ENCODE results near the gene KRTAP23-1.
A peak's percentile ranks its signal among the peaks of the same experiment; 100 is the strongest.

KRTAP23-1 gene

DNA sequence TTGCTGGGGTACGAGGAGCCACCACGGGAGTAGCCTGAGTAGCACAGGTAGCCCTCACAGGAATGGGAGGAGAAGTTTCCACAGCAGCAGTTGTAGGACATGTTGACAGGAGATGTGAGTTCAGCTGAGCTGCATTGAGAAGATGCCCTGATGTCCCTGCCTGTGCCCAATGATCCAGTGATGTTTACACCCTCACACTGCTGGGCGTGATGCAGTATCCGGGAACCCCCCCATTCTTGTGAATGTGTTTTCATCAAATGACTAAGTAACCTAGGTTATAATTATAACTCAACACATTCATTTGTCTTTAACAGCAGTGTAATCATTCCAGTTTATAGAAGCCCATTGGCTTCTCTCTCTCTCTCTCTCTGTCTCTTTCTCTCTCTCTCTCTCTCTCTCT, at the start of gene KRTAP23-1:
TSS of gene KRTAP23-1 (minus strand) at position 101 of the 400 bp plus-strand sequence. CDS start at position 101, 0 bp downstream.
- DNase-seq = no peak

GRCh38 chr21:30395731-30396130, 47.3 kb upstream of the KRTAP23-1 start, which contains the start of gene KRTAP13-1:
KRTAP13-1 (plus strand) TSS chr21:30396031; CDS start chr21:30396087, 56 bp downstream.
- no peak for DNase-seq

GRCh38 chr21:30391492-30392025, 43.2 kb upstream of the KRTAP23-1 start:
- no peak for DNase-seq

- no peak for DNase-seq
Measured at GRCh38 chr21:30382201-30382600, 33.8 kb upstream of the KRTAP23-1 start.

DNA sequence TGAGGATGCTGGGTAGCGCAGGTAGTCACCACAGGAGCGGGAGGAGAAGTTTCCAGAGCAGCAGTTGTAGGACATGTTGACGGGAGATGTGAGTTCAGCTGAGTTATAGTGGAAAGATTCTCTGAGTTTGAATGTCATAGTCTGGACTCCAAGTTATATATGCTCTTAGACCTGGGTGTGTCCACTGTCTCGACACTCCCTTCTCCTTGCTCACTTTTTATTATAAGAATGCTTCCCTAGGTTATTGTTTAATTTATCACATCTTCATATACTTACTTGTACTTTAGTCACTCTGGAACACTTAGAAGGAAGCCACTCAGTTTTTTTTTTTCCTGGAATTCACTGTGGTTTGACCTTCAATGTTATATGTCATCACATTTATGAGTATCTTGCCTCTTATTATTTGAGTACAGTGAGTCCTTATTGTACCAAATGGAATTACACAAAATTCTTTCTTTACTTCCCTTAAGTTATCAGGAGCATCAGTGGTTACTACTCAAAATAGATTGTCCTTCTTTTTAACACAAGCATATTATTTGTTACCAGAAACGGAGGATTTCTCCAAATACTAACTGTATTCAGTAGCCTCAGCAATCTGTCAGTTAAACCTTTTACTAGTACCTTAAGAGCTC, 23.8 kb upstream of the KRTAP23-1 start, which contains the start of gene KRTAP13-2:
TSS of gene KRTAP13-2 (minus strand) at position 133 of the 632 bp plus-strand sequence. CDS start at position 75, 58 bp downstream.
- DNase-seq = no peak

DNA sequence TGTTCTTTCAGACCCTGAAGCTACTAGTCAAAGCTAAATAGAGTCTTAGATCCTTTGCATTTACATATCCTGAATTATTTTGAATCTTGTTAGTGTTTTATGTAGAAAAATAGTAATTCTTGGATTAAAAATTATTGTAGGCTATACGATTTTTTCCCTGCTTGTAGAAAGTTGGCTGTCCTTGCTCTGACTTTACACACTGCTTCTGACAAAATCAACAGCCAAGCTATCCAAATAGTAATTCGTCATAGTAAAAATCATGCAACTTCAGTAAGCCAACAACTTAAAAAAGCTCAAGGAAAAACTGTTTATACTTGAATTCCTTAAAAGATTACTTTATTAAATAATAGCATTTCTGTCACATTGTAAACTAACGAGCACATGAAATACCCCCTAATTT, 7.5 kb upstream of the KRTAP23-1 start:
- DNase-seq = no peak

DNA sequence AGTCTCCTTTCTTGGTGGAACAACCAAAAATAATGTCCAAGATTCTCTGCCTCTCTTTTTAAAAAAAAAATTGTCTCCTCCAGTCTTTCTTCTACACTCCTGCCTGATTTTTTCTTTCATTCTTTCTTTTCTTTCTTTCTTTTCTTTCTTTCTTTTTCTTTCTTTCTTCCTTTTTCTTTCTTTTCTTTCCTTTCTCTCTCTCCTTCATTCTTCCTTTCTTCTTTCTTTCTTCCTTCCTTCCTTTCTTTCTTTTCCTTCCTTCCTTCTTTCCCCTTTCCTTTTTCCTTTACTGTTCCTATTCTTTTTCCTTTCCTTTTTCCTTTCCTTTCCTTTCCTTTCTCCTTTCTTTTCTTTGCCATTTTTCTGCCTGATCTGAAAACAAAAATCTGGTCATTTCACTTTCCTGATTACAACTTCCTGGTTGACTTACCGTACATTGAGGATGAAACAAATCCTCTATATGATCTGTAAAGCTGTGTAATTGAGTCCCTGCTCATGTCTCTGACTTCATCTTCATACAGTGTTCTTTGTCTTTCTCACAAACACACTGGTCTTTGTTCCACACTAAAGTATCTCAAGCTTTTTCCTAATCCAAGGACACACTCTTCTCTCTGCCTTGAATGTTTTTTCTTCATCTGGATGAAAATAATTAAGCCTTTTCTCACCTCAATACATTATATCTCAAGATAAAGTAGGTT, 6.1 kb upstream of the KRTAP23-1 start:
- no peak for DNase-seq

DNA sequence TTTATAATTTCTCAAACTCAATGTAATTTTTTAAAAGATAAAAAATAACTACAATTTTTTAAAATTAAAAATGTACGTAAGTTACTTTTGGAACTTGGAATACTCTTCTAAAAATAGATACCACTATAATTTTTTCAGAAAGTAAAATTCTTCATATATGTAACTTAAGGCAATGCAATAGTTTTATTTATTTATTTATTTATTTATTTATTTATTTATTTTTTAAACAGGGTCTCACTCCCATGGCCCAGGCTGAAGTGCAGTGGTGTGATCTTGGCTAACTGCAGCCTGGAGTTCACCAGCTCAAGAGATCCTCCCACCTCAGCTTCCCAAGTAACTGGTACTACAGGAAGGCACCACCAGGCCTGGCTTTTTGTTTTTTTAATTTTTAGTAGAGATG, 3.1 kb upstream of the KRTAP23-1 start:
- no peak for DNase-seq

DNA sequence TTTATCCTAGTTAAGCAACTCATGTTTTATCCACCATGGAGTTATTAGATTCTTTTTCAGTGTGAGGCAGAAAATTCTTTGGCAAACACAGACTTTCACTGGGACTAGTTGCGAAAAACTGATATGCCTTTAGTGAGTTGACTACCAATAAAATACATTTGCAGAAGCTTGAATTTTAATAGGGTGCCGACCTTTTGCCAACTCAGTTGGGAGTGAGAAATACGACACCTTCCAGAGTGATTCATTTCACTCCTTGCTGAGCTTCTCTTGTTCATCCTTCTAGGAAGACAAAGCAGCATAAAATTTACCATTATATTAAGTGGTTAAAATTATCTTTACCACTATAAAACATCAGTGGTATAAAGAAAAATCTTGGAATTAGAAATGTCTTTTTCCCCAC, 1.2 kb upstream of the KRTAP23-1 start:
- DNase-seq = no peak

DNA sequence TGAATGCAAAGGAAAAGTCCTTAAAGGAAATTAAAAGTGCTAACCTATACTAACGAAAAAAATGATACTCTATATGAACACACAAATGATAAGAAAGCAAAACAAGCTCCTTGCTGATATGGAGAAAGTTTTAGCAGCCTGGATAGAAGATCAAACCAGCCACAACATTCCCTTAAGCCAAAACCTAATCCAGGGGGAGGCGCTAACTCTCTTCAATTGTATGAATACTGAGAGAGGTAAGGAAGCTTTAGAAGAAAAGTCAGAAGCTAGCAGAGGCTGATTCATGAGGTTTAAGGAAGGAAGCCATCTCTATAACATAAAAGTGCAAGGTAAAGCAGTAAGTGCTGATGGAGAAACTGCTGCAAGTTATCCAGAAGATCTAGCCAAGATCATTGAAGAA, 3.4 kb downstream of the KRTAP23-1 start:
- no peak for DNase-seq

- peak; percentile 15 for DNase-seq
Measured at GRCh38 chr21:30340714-30341573, 7.5 kb downstream of the KRTAP23-1 start.

DNA sequence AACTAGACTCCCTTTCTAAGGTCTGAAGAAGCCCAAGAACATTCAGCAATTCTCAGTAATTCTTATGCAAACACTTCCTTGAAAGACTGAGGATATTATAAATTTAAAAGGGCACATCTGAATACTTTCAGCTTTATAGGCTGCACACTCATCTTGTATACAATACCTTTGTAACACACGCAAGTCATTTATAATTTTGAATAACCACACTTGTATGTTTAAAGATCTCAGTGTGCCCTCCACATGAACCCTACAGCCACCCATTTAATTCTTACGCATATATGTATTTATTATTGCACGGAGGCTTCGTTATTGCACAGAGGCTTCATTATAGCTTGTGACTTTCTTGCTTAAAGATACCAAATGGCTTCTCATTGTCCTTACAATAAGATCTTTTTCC, 9.7 kb downstream of the KRTAP23-1 start:
- no peak for DNase-seq

DNA sequence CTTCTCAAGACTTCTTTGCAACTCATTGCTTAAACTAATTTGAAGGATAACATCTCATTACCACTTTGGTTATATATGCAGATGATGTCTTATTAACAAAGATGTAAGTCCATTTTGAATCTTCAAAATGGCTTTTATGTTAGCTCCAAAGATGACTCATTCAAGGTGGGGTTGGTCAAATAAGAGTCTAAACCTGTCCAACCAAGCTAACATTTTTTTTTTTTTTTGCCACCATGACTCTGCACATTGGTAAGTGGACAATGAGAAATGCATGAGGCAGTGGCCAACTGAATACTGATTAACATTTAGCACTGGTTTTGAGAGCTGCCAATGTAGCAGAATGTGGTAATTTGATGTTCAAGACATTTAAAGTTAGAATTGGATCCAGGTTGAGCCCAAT, 10.6 kb downstream of the KRTAP23-1 start:
- DNase-seq = no peak

DNA sequence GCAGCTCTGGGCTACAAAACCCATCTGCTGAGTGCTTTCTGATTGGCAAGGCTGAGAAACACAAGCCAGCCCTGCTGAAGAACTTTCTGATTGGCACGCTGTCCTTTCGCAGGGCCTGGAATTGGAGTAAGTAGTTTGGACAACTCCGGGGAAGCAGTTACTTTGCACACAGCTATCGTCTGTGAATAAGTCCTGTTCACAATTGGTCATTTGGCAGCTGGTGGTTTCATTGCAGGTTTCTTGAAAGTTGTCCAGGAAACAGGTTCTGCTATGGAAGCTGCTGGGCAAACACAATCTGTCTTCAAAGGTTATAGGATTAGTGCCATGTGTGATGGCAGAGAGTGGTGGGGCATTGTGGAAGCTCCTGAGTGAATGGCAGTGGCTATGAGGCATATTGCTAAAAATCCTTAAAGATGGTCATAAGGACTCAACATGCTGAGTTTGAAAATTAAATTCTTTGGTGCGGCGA, 11.1 kb downstream of the KRTAP23-1 start, which contains the start of gene KRTAP27-1:
TSS of gene KRTAP27-1 (minus strand) at position 419 of the 469 bp plus-strand sequence. CDS start at position 393, 26 bp downstream.
- DNase-seq = no peak

DNA sequence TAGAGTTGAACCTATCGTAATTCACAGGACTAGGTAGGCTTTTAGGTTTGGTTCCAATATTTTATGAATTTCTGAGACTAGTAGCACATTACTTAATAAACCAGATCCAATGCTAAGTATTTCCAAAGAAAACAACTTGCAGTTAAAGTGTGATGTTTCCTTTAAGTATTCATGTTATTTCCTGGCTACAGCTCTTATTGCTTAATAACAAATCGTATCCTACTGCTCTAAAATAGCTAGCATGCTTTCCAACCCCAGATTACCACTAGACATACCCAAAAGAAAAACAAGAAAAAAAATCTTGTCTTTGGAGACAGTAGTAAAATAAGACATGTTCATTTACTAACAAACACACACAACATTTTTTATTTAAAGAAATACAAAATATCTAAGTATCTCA, 11.8 kb downstream of the KRTAP23-1 start:
- no peak for DNase-seq

GRCh38 chr21:30333736-30334135, 14.7 kb downstream of the KRTAP23-1 start:
- no peak for DNase-seq

GRCh38 chr21:30332681-30333080, 15.7 kb downstream of the KRTAP23-1 start:
- DNase-seq = no peak

GRCh38 chr21:30329203-30329875, 19.1 kb downstream of the KRTAP23-1 start:
- no peak for DNase-seq

DNA sequence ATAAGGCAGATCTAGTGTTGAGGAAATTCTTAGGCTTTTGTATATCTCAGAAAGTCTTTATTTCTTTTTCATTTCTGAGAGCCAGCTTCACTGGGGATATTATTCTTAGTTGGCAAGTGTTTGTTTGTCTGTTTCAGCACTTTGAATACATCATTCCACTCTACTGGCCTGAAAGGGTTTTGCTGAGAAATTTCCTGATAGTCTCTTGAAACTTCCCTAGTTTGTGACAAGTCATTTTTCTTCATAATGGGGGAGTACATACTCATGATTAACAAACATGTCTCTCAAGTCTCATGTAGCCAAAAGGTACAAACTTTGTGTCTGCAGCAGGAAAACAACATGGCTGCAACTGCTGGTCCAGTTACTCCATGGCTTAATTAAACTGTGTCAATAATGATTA, 22.0 kb downstream of the KRTAP23-1 start:
- DNase-seq = no peak

- DNase-seq = no peak
Measured at GRCh38 chr21:30320215-30320614, 28.2 kb downstream of the KRTAP23-1 start, which contains the start of gene KRTAP26-1. KRTAP26-1 (minus strand) TSS chr21:30320315; CDS start chr21:30320035, 280 bp downstream.

GRCh38 chr21:30315701-30316100, 32.7 kb downstream of the KRTAP23-1 start:
- no peak for DNase-seq

GRCh38 chr21:30306884-30307283, 41.5 kb downstream of the KRTAP23-1 start:
- no peak for DNase-seq

All from CD4-positive, alpha-beta T cell treated with Interleukin-17A for 1 hour (primary cell).